HEK293T (cell line): ENCODE data around the gene R3HCC1L.

Experiments
- ARNT ChIP-seq: fragments of 450-650 bp; IDR thresholded peaks from 2 replicates; pipeline ENCODE4 v1.6.1; 2017; ENCODE audit warnings: mild to moderate bottlenecking
- BHLHE40 ChIP-seq: fragments of 450-650 bp; IDR thresholded peaks from 2 replicates; pipeline ENCODE4 v1.6.1; 2016; ENCODE audit warnings: mild to moderate bottlenecking, moderate library complexity, borderline replicate concordance
- ELF4 ChIP-seq: fragments of 450-650 bp; IDR thresholded peaks from 2 replicates; pipeline ENCODE4 v1.6.1; 2017; ENCODE audit warnings: antibody characterized with exemption
- FOXA1 ChIP-seq: fragments of 450-650 bp; IDR thresholded peaks from 2 replicates; pipeline ENCODE4 v1.6.1; 2016; ENCODE audit warnings: mild to moderate bottlenecking
- FOXK2 ChIP-seq: fragments of 450-650 bp; IDR thresholded peaks from 2 replicates; pipeline ENCODE4 v1.6.1; 2016; ENCODE audit warnings: mild to moderate bottlenecking
- FOXM1 ChIP-seq: fragments of 450-650 bp; IDR thresholded peaks from 2 replicates; pipeline ENCODE4 v1.6.1; 2017; ENCODE audit warnings: mild to moderate bottlenecking, borderline replicate concordance
- HDGF ChIP-seq: fragments of 450-650 bp; IDR thresholded peaks from 2 replicates; pipeline ENCODE4 v1.6.1; 2017; ENCODE audit warnings: antibody characterized with exemption, borderline replicate concordance
- L3MBTL2 ChIP-seq: fragments of 450-650 bp; conservative IDR thresholded peaks from 2 replicates; pipeline ENCODE4 v1.6.1; 2016; ENCODE audit warnings: mild to moderate bottlenecking
- NFRKB ChIP-seq: fragments of 450-650 bp; IDR thresholded peaks from 2 replicates; pipeline ENCODE4 v1.6.1; 2016; ENCODE audit warnings: mild to moderate bottlenecking, moderate library complexity
- PKNOX1 ChIP-seq: fragments of 450-650 bp; IDR thresholded peaks from 2 replicates; pipeline ENCODE4 v1.6.1; 2016
- SP1 ChIP-seq: fragments of 450-650 bp; IDR thresholded peaks from 2 replicates; pipeline ENCODE4 v1.6.1; 2017
- ZNF384 ChIP-seq: fragments of 450-650 bp; IDR thresholded peaks from 2 replicates; pipeline ENCODE4 v1.6.1; 2016

GRCh38 chr10:98292971-98293370 is 158.5 kb downstream of the R3HCC1L start:
- TF ChIP-seq SP1 (no peak), FOXA1 (no peak), FOXM1 (no peak), NFRKB (no peak), PKNOX1 (no peak), BHLHE40 (no peak), HDGF (no peak), ARNT (no peak), ELF4 (no peak), ZNF384 (no peak), L3MBTL2 (no peak), FOXK2 (no peak)
